Bronchial epithelial cell (primary cell): ENCODE results near the gene TRMT10B. TPM values are rescaled to one million over a fixed set of nuclear protein-coding genes. Genes with fewer than 3 reads are reported as not detected.
"Not testable (repeated sequence)": the region's sequence is repeated elsewhere in the genome, so short reads cannot be mapped to it uniquely, and the experiment has no call there.

Source experiments
- DNase-seq: peaks from one replicate; pipeline ENCODE4 v3.0.0-alpha.2; 2010; ENCODE audit warnings: low read depth
- FAIRE-seq: peaks from 2 replicates; lab custom pipeline; 2011; peaks lifted over from hg19 to GRCh38; lab: Jason Lieb, UNC
- H3K27me3 ChIP-seq: 2 replicates; pipeline ENCODE4 v1.5.1; 2011; ENCODE audit warnings: low read length; ENCODE audit not compliant: control insufficient read depth, insufficient read depth
- H3K36me3 ChIP-seq: 2 replicates; pipeline ENCODE4 v1.5.1; 2011; ENCODE audit warnings: low read length; ENCODE audit not compliant: control insufficient read depth, insufficient read depth
- H3K4me3 ChIP-seq: 2 replicates; pipeline ENCODE4 v1.5.1; 2011; ENCODE audit warnings: mild to moderate bottlenecking, low read depth, low read length, control low read depth
- CTCF ChIP-seq: IDR thresholded peaks from 2 replicates; pipeline ENCODE4 v1.5.1; 2011; ENCODE audit warnings: mild to moderate bottlenecking, moderate library complexity, low read length, control low read depth, inconsistent platforms; ENCODE audit not compliant: insufficient read depth, severe bottlenecking
- total RNA-seq: library from RNA; depleted of rRNA; stranded (reverse); fragments of >200 nt; gene quantifications from 2 replicates; pipeline ENCODE4 v1.2.1, GENCODE V29; 2014

TRMT10B gene
- total RNA-seq, 1 donor from 2014 or later = 3.2 TPM

GRCh38 chr9:37820142-37820541 is 66.5 kb downstream of the TRMT10B start:
- Histone ChIP-seq H3K4me3 (no peak overlapping the region), H3K27me3 (no peaks in the 10 kb centered on the region), H3K36me3 (no peaks in the 10 kb centered on the region)
- no peak for FAIRE-seq
- no peak for DNase-seq
- TF ChIP-seq CTCF = no peak

GRCh38 chr9:37825174-37825573 is 71.6 kb downstream of the TRMT10B start:
- H3K36me3 ChIP-seq, H3K4me3 ChIP-seq, H3K27me3 ChIP-seq, DNase-seq, FAIRE-seq: not testable (repeated sequence)

- Histone ChIP-seq H3K27me3 (no peaks in the 10 kb centered on the region), H3K4me3 (no peak overlapping the region), H3K36me3 (peaks cover 3% of the 10 kb centered on the region)
- no peak for TF ChIP-seq CTCF
- DNase-seq (no peak), FAIRE-seq (no peak)
Observed at GRCh38 chr9:37827483-37828165, 74.0 kb downstream of the TRMT10B start.

Other genes starting within 250 kb of the TRMT10B start
- 3.7 and 5.5 TPM in 2 replicates for gene FBXO10, start 177.4 kb upstream of the TRMT10B start, total RNA-seq
- gene TOMM5, start 161.2 kb upstream of the TRMT10B start, total RNA-seq = 108 and 126 TPM in 2 replicates
- gene FRMPD1, start 102.9 kb upstream of the TRMT10B start, total RNA-seq = under 0.01 TPM in 1 of 2 replicates, not detected in the other
- 25.8 and 37.0 TPM in 2 replicates for gene EXOSC3, start 31.3 kb downstream of the TRMT10B start, total RNA-seq
- gene DCAF10, start 47.0 kb downstream of the TRMT10B start, total RNA-seq = 24.7 and 29.5 TPM in 2 replicates
- gene SLC25A51, start 150.3 kb downstream of the TRMT10B start, total RNA-seq = 63.7 and 99.2 TPM in 2 replicates